ENCODE data around the gene BLM. TPM values are rescaled to one million over a fixed set of nuclear protein-coding genes. Genes with fewer than 3 reads are reported as not detected.

BLM gene
- total RNA-seq, 1 donor from 2014 or later: 3.7 TPM

- H3K4me3 Mint-ChIP-seq (ENCODE audit: unreplicated experiment): no peak overlapping the region
- DNase-seq (ENCODE audit: low read depth) (no peak), FAIRE-seq (no peak)
- Histone ChIP-seq H3K9ac (ENCODE audit: low read length) (no peak overlapping the region), H3K4me2 (ENCODE audit: low read length) (no peak overlapping the region), H3K9me3 (ENCODE audit: insufficient read depth, low read depth, low read length) (no peaks in the 10 kb centered on the region), H3K27ac (ENCODE audit: low read depth, low read length) (no peak overlapping the region), H3K4me3 (ENCODE audit: insufficient read depth, low read depth, low read length) (no peak overlapping the region), H2AFZ (ENCODE audit: low read depth, low read length) (no peak overlapping the region), H4K20me1 (ENCODE audit: insufficient read depth, low read length) (no peaks in the 10 kb centered on the region), H3K36me3 (ENCODE audit: insufficient read depth, low read length) (peaks cover 1% of the 10 kb centered on the region), H3K4me1 (ENCODE audit: insufficient read depth, low read length) (no peaks in the 10 kb centered on the region), H3K27me3 (ENCODE audit: insufficient read depth, low read length) (no peaks in the 10 kb centered on the region), H3K79me2 (ENCODE audit: insufficient read depth, low read length) (no peaks in the 10 kb centered on the region)
- H3K27me3 Mint-ChIP-seq (ENCODE audit: low read depth, unreplicated experiment): no peaks in the 10 kb centered on the region
- H3K36me3 Mint-ChIP-seq (ENCODE audit: low read depth, unreplicated experiment): no peaks in the 10 kb centered on the region
- TF ChIP-seq CTCF (IDR thresholded peaks at IDR 0.05; ENCODE audit: insufficient read depth, low read depth, low read length) (no peak), EZH2 (IDR thresholded peaks at IDR 0.05; ENCODE audit: insufficient read depth, low read length) (no peak)
- H3K9me3 Mint-ChIP-seq (ENCODE audit: unreplicated experiment): no peaks in the 10 kb centered on the region
- peaks cover 12% of the 10 kb centered on the region for H3K4me1 Mint-ChIP-seq (ENCODE audit: low read depth, unreplicated experiment)
- no peak overlapping the region for H3K27ac Mint-ChIP-seq (ENCODE audit: unreplicated experiment)
These were observed 44.5 kb downstream of the BLM start for GRCh38 chr15:90761629-90762028.

GRCh38 chr15:90762109-90762508 lies 45.0 kb downstream of the BLM start:
- Mint-ChIP-seq H3K9me3 (ENCODE audit: unreplicated experiment) (no peaks in the 10 kb centered on the region), H3K27ac (ENCODE audit: unreplicated experiment) (no peak overlapping the region), H3K4me3 (ENCODE audit: unreplicated experiment) (no peak overlapping the region), H3K36me3 (ENCODE audit: low read depth, unreplicated experiment) (no peaks in the 10 kb centered on the region), H3K4me1 (ENCODE audit: low read depth, unreplicated experiment) (peaks cover 12% of the 10 kb centered on the region), H3K27me3 (ENCODE audit: low read depth, unreplicated experiment) (no peaks in the 10 kb centered on the region)
- Histone ChIP-seq H3K27ac (ENCODE audit: low read depth, low read length) (no peak overlapping the region), H3K4me1 (ENCODE audit: insufficient read depth, low read length) (no peaks in the 10 kb centered on the region), H4K20me1 (ENCODE audit: insufficient read depth, low read length) (no peaks in the 10 kb centered on the region), H3K9me3 (ENCODE audit: insufficient read depth, low read depth, low read length) (no peaks in the 10 kb centered on the region), H3K36me3 (ENCODE audit: insufficient read depth, low read length) (peaks cover 4% of the 10 kb centered on the region), H2AFZ (ENCODE audit: low read depth, low read length) (no peak overlapping the region), H3K9ac (ENCODE audit: low read length) (no peak overlapping the region), H3K4me3 (ENCODE audit: insufficient read depth, low read depth, low read length) (no peak overlapping the region), H3K27me3 (ENCODE audit: insufficient read depth, low read length) (no peaks in the 10 kb centered on the region), H3K79me2 (ENCODE audit: insufficient read depth, low read length) (no peaks in the 10 kb centered on the region), H3K4me2 (ENCODE audit: low read length) (no peak overlapping the region)
- FAIRE-seq: no peak
- DNase-seq (ENCODE audit: low read depth): no peak
- TF ChIP-seq EZH2 (IDR thresholded peaks at IDR 0.05; ENCODE audit: insufficient read depth, low read length): no peak
- no peak for TF ChIP-seq CTCF (IDR thresholded peaks at IDR 0.05; ENCODE audit: insufficient read depth, low read depth, low read length)

GRCh38 chr15:90763366-90764099 lies 46.4 kb downstream of the BLM start:
- H2AFZ ChIP-seq (ENCODE audit: low read depth, low read length): no peak overlapping the region
- Mint-ChIP-seq H3K4me3 (ENCODE audit: unreplicated experiment) (no peak overlapping the region), H3K36me3 (ENCODE audit: low read depth, unreplicated experiment) (no peaks in the 10 kb centered on the region), H3K4me1 (ENCODE audit: low read depth, unreplicated experiment) (peaks cover 6% of the 10 kb centered on the region), H3K27ac (ENCODE audit: unreplicated experiment) (no peak overlapping the region), H3K27me3 (ENCODE audit: low read depth, unreplicated experiment) (no peaks in the 10 kb centered on the region), H3K9me3 (ENCODE audit: unreplicated experiment) (no peaks in the 10 kb centered on the region)
- no peaks in the 10 kb centered on the region for H3K9me3 ChIP-seq (ENCODE audit: insufficient read depth, low read depth, low read length)
- no peaks in the 10 kb centered on the region for H3K27me3 ChIP-seq (ENCODE audit: insufficient read depth, low read length)
- no peak overlapping the region for H3K9ac ChIP-seq (ENCODE audit: low read length)
- DNase-seq (ENCODE audit: low read depth): no peak
- no peak overlapping the region for H3K4me2 ChIP-seq (ENCODE audit: low read length)
- TF ChIP-seq CTCF (IDR thresholded peaks at IDR 0.05; ENCODE audit: insufficient read depth, low read depth, low read length): no peak
- no peak for TF ChIP-seq EZH2 (IDR thresholded peaks at IDR 0.05; ENCODE audit: insufficient read depth, low read length)
- peaks cover 4% of the 10 kb centered on the region for H3K36me3 ChIP-seq (ENCODE audit: insufficient read depth, low read length)
- no peak for FAIRE-seq
- H3K79me2 ChIP-seq (ENCODE audit: insufficient read depth, low read length): no peaks in the 10 kb centered on the region
- H3K4me3 ChIP-seq (ENCODE audit: insufficient read depth, low read depth, low read length): no peak overlapping the region
- no peak overlapping the region for H3K27ac ChIP-seq (ENCODE audit: low read depth, low read length)
- H3K4me1 ChIP-seq (ENCODE audit: insufficient read depth, low read length): no peaks in the 10 kb centered on the region
- H4K20me1 ChIP-seq (ENCODE audit: insufficient read depth, low read length): no peaks in the 10 kb centered on the region

All from astrocyte (in vitro differentiated cells and primary cell).